Stomach (tissue), 4 donors: Measurements from ENCODE around the gene PKIB.

Experiments used
- EP300 ChIP-seq: sonication (generic); formaldehyde crosslinking; IDR thresholded peaks from one replicate; pipeline ENCODE4 v1.6.1; 2017; ENCODE audit warnings: antibody characterized with exemption
- POLR2A ChIP-seq, 4 donors: fragments of 450-650 bp; IDR thresholded peaks; one replicate each; pipeline ENCODE4 v1.6.1; 2016; ENCODE audit warnings: antibody characterized with exemption in 4 of 4, control low read depth in 2 of 4, mild to moderate bottlenecking in 1 of 4, moderate library complexity in 1 of 4
- TF ChIP-seq, protein P1 (sequence below), 7 experiments: fragments of 450-650 bp in 4 of 7; fragments of 200-600 bp in 3 of 7; sonication (generic) in 3 of 7; IDR thresholded peaks; one replicate each; pipeline ENCODE4 v1.5.1; 2016 to 2019; ENCODE audit warnings: antibody characterized with exemption in 7 of 7, control low read depth in 2 of 7, mild to moderate bottlenecking in 1 of 7

- TF ChIP-seq EP300 (no peak), POLR2A (IDR thresholded peaks at IDR 0.05) (no peak)
- TF ChIP-seq, protein P1, sequence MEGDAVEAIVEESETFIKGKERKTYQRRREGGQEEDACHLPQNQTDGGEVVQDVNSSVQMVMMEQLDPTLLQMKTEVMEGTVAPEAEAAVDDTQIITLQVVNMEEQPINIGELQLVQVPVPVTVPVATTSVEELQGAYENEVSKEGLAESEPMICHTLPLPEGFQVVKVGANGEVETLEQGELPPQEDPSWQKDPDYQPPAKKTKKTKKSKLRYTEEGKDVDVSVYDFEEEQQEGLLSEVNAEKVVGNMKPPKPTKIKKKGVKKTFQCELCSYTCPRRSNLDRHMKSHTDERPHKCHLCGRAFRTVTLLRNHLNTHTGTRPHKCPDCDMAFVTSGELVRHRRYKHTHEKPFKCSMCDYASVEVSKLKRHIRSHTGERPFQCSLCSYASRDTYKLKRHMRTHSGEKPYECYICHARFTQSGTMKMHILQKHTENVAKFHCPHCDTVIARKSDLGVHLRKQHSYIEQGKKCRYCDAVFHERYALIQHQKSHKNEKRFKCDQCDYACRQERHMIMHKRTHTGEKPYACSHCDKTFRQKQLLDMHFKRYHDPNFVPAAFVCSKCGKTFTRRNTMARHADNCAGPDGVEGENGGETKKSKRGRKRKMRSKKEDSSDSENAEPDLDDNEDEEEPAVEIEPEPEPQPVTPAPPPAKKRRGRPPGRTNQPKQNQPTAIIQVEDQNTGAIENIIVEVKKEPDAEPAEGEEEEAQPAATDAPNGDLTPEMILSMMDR (IDR thresholded peaks at IDR 0.05) = no peak
These were observed 31.2 kb upstream of the PKIB start for GRCh38 chr6:122578961-122579360.
